Stimulated activated CD4-positive, alpha-beta T cell treated with anti-CD3 and anti-CD28 coated beads, Interleukin-4, amount 100 ng/mL, for 1 hour (primary cell): Measurements from ENCODE around the gene HIP1R.

ENCODE experiments used
- DNase-seq: peaks from one replicate; pipeline ENCODE4 v3.0.0-alpha.2; 2020

Gene HIP1R

DNA sequence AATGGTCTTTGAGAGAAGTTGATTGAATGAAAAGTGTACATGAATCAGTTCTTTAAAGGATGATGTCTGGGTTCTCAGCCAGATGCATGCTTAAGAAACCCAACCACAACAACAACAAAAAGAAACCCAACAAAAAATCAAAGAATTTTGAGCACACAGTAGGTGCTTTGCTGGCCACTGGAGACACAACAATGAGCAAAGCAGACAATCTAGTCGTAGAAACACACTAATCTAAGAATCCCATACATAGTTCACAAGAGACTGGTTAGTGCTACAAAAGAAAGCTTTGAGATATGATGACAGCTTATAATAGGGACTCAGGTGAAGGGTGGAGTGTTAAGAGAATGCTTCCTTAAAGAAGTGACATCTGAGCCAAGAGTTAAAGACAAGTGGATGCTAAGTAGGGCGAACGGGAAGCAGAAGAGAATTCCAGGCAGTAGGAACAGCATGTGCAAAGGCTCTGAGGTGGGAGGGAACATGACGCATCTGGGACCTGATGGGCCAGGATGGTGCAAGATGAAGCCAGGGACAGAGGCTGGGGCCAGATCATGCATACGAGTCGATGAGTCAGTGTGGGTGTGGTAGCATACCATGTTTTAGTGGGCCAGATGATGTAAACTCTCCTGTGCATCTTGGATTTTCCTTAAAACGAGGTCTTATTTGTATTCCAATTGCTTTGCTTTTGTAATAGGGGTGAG, 4.6 kb upstream of the HIP1R start:
- DNase-seq, result no peak

DNA sequence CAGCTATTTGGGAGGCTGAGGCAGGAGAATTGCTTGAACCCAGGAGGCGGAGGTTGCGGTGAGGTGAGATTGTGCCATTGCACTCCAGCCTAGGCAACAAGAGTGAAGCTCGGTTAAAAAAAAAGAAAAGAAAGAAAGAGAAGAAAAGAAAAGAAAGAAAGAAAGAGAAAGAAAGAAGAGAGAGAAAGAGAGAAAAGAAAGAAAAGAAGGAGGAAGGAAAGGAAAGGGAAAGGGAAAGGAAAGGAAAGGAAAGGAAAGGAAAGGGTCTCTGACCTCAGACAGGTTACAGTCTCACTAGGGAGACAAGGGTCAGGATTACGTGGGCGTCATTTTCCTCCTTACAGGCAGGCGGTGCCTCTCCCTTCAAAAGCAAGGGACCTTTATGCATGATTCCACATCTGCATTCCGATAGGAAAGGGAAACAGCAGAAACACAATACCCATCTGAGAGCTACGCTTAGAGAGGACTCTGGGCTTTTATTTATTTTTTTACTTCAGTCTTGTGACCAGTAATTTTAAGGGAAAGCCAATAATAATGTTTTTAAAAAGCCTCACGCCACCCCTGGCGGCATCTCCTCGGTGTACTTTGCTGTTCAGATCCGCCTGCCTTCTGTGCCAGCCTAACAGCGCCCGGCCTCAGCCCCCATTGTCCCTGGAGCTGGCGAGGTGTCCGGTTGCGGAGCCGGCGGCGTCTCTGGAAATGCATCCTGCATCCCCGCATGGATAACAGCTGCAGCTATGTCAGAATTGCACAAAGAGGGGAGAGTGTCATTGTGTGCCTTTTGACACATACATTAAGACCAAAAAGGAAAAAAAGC, 945 bp upstream of the HIP1R start:
- DNase-seq, result no peak

DNA sequence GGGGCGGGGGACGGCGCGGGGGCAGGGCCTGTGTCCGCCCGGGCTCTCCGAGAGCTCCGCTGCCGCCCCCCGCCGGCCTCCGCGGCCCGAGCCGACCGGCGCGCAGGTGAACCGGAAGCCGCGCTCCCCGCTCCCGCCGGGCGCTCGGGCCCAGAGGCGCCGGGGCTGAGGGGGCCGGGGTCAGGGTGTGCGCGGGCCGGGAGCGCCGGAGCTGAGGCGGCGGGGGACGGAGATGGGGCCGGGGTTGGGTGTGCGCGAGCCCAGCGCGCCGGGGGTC, 431 bp downstream of the HIP1R start:
- DNase-seq, result peak; percentile 26

- DNase-seq, result peak; percentile 41
Measured at GRCh38 chr12:122836027-122836921, 1.0 kb downstream of the HIP1R start.

DNA sequence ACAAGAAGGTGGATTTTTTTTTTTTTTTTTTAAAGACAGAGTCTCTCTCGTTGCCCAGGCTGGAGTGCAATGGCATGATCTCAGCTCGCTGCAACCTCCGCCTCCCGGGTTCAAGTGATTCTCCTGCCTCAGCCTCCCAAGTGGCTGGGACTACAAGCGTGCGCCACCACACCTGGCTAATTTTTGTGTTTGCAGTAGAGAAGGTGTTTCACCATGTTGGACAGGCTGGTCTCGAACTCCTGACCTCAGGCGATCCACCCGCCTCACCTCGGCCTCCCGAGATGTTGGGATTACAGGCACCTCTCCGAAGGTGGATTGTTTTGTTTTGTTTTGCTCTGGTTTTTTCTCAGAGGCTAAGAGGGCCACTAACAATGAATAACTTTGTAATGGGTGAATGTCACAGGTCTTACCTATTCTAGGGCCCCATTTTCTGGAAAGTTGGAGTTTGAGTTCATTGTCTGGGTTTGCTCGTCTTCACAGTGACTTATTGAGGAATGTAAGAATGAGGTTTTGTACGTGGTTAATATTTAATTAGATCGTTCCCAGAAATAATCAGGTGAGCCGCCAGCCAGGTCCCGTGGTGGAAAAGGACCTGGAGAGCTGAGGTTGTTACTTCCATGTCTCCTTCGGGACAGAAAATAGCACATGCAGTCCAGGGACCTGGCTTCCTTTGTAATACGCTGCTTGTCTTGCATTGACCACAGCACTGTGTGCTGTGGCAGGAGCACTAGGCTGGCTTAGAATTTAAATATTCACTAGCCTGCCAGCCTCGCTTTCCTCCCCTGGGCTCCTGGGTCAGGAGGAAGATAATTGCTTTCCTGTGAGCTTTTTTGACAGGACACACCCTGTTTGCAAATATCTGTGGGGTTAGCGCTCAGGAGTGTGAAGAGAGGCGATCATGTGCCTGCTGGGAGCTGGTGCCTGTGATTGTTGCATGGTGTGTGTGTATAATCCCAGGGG, 2.3 kb downstream of the HIP1R start:
- DNase-seq, result no peak

DNA sequence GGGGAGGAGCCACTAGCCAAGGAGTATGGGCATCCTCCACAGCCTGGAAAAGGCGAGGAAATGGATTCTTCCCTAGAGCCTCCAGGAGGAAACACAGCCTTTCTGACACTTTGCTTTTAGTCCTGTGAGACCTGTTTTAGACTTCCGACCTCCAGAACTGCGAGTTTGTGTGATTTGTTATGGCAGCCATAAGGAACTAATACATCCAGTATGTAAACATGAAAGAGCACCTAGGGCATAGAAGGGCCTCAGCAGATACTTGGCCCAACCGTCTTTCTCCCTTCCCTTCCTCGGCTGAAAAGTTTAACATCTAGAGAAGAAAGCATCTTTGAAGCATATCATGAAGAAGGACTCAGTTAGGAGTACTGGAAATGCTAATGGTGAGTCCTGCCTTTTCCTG, 3.6 kb downstream of the HIP1R start:
- no peak for DNase-seq

- DNase-seq, result no peak
Measured at GRCh38 chr12:122839907-122840554, 4.8 kb downstream of the HIP1R start.

- DNase-seq, result no peak
Measured at GRCh38 chr12:122840580-122841513, 5.6 kb downstream of the HIP1R start.

GRCh38 chr12:122841544-122842321, 6.5 kb downstream of the HIP1R start:
- DNase-seq, result no peak

DNA sequence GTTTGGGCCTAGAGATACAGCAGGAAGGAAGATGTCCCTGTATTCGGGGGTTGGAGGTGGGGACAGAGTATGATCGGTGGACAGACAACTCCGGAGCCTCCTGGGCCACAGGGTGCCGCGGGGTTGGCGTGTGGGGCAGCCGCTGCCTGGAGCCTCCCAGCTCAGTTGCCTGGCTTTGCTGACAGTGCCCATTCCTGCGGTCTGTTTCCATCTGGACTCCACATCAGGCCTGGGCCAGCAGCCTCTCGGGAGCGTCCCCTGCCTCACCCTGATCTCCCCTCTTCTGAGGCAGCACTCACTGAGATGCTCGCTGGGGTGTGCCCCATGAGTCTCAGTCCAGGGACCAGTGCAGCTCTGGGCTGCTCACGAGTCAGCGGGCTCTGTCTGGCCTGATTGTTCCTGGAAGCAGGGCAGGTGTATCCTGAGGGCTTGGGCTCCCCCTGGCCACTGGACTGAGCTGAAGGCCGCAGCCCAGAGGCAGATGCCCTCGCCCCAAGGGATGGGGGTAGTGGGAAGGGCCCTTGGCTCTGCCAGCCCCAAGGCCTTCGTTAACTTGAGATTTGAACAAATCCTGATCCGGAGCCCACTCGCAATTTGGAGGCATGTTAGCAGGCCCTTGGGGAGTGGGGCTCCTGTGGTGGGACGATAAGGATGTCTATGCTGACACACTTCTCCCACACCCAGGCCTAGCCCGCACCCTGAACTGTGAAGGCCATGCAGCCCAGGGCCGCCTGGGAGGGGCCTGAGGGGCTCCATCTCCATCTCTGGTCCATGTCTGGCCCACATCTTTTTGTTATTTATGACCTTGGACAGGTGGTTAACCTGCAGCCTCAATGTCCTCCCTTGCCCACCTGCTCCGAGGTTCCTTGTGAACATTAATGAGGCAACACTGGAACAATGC, 7.5 kb downstream of the HIP1R start:
- DNase-seq, result no peak

DNA sequence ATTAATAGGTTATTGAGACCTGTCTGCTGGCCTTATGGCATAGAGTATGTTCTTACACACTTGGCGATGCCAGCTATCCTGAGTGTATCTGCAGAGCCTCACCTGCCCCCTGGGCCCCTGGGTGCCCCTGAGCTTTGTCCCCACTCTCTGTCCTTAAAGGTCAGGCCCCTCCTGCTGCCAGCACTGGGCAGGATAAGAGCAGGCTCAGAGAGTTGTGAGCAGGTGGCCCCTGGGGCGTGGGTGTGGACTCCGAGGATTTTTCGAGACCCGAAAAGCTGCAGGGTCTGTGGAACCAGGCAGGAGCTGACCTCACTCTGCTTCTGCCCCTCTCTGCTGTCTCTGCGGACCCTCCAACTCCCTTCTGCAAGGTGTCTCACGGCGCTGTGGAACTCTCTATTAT, 8.2 kb downstream of the HIP1R start:
- no peak for DNase-seq

DNA sequence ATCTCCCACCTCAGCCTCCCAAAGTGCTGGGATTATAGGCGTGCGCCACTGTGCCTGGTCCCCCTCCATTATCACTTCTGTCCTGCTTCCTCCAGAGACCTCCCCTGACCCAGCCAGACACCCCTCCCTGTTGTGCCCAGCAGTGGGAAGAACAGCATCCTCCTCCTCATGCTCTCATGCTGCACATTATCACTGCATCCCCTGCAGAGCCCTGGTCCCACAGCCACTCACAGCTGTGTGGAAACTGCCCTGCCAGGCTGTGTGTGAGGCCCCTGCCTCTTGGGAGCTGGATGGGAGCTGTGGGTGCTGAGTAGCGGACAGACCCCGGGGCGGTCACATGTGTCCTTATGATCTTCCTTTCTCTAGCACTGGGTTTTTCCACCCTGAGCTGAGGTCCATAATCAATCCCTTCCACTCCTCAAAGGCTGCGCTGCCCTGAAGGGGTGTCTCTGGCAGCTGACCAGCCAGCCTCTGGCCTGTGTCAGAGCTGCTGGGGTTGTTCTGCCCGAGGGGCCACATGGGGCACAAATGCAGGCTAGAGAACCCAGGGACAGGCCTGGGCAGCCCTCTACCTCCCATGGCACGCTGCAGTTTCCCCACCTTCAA, 9.2 kb downstream of the HIP1R start:
- no peak for DNase-seq

DNA sequence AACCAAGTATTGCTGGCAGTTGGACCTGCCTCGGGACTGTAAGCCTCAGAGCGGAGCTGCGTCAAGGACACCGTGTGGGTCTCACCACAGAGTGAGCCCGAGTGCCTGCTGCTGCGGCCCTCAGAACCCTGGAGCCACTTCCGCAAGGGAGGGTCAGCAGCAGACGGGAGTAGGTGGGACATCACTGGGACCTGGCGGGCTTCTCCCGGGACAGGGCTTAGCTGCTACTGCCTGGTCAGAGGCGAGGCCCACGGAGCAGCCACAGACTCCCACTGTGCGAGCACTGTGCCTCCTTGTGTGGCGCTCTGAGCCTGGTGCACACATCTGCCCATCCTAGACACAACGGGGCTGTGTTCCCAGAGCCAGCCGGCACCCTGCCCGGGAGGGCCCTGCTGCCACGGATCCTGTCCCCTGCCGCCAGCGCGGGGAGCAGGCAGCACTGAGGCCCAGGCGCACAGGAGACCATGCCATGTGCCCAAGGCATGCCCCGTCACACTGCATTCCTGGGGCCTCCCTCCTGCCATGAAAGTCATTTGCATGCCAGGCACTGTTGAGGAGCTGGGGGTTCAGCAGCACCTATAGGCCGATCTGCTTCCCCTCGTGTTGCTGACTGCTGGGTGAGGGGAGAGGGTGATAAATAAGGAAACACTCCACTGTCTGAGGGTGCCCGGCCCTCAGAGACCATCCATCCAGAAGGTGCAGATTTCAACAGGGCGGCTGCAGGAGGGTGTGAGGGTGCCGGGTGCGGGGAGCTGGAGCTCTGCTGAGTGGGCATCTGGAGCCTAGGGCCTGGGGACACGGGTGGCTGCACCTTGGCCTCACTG, 10.0 kb downstream of the HIP1R start:
- DNase-seq, result no peak

- no peak for DNase-seq
Measured at GRCh38 chr12:122845865-122846621, 10.8 kb downstream of the HIP1R start.

DNA sequence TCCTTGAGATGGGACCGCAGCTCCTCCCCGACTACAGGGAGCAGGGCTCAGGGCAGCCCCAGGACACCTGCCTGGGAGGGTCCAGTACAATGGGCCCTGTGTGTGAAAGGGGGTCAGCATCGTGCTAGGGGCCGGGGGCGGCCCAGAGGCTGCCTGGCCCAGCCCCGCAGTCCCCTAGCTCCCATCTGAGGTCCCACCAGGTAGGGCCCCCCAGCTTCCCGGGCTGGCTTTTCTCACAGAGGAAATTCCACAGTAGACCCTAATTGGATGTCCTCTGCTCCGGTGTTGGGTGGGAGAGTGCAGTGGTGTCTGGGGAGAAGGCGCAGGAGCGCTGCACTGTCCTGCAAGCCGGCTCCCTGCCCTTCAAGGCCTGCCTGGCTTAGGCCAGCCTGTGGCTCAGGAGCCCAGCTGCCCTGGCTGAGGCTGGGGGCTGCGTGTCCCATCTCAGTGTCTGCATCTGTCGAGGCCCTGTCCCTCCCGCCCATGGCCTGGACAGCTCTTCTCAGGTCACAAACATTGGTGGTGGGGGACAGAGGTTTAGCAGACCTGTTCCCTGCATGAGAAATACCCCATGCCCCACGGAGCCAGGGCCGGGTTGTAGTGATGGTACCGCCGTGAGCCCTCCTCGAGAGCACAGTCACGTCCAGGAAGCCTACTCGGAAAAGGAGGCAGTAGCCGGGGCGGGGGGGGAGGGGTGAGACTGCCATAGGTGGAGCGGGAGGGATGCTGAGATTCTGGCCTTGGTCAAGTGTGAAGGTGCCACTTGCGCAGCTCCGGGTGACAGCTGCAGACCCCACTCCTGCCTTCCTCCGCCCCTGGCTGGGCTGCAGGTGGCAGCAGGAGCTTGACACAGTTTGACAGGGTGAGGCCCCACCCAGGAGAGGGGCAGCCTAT, 11.6 kb downstream of the HIP1R start:
- no peak for DNase-seq

DNA sequence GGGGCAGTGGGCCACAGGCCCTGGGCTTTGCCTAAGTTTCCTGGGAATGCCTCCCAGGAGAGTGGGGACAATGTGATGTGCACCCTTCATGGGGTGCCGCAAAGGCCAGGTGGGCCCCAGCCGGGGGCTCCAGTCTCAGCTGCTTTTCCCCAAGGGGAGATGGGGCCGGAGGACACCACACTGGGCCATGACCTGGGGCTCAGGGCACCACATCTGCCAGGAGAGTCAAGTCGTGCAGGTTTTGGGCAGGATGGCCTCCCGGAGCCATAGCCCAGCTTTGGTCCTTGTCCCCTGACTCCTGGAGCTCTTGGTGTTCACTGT, 12.2 kb downstream of the HIP1R start:
- no peak for DNase-seq
